GM19328 (cell line): ENCODE data around the gene PKN1.
A peak's percentile ranks its signal among the peaks of the same experiment; 100 is the strongest.

Experiments
- ATAC-seq: cut with Tn5 transposase; IDR thresholded peaks from one replicate; pipeline ENCODE4 v1.9.1; 2021; ENCODE audit warnings: mild to moderate bottlenecking, moderate library complexity; ENCODE audit not compliant: unreplicated experiment

Gene PKN1

DNA sequence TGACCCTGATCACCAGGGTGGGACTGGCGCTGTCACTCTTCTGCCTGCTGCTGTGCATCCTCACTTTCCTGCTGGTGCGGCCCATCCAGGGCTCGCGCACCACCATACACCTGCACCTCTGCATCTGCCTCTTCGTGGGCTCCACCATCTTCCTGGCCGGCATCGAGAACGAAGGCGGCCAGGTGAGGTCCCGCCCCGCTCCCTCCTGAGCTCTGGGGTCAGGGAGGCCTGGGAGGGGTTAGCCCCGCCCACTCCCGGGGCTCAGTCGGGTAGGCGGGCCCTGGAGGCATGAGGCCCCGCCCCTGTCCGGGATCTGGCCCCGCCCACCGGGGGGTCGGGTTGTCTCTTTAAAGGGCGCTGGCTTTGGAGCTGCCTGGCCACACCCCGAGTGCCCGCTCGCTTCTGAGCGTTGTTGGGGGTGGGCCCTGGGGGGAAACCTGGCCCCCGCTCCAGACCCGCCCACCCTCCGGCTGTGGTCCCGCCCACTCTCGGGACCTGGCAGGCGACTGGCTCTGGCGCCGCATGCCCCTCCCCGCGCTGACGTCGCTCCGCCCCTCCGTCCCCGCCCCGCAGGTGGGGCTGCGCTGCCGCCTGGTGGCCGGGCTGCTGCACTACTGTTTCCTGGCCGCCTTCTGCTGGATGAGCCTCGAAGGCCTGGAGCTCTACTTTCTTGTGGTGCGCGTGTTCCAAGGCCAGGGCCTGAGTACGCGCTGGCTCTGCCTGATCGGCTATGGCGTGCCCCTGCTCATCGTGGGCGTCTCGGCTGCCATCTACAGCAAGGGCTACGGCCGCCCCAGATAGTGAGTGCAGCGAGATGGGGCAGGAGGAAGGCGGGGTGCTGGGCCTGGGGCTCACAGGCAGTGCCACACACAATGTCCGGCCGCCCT, 27.1 kb upstream of the PKN1 start:
- ATAC-seq = no peak

DNA sequence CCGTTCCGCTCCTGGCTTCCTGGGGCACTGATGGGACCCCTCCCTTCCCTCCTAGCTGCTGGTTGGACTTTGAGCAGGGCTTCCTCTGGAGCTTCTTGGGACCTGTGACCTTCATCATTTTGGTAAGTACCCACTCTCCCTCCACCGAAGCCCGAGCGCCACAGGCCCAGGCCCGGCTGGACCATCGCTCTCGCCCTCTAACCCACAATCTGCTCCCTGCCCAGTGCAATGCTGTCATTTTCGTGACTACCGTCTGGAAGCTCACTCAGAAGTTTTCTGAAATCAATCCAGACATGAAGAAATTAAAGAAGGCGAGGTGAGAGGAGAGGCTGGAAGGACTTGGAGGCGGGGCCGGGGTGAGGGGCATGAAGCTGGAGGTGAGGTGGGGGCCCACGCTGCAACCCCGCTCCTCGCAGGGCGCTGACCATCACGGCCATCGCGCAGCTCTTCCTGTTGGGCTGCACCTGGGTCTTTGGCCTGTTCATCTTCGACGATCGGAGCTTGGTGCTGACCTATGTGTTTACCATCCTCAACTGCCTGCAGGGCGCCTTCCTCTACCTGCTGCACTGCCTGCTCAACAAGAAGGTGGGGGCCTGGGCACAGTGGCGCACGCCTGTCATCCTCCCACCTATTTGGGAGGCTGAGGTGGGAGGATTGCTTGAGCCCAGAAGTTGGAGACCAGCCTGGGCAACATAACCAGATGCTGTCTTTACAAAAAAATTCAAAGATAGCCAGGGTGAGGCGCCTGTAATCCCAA, 26.3 kb upstream of the PKN1 start:
- ATAC-seq = no peak

DNA sequence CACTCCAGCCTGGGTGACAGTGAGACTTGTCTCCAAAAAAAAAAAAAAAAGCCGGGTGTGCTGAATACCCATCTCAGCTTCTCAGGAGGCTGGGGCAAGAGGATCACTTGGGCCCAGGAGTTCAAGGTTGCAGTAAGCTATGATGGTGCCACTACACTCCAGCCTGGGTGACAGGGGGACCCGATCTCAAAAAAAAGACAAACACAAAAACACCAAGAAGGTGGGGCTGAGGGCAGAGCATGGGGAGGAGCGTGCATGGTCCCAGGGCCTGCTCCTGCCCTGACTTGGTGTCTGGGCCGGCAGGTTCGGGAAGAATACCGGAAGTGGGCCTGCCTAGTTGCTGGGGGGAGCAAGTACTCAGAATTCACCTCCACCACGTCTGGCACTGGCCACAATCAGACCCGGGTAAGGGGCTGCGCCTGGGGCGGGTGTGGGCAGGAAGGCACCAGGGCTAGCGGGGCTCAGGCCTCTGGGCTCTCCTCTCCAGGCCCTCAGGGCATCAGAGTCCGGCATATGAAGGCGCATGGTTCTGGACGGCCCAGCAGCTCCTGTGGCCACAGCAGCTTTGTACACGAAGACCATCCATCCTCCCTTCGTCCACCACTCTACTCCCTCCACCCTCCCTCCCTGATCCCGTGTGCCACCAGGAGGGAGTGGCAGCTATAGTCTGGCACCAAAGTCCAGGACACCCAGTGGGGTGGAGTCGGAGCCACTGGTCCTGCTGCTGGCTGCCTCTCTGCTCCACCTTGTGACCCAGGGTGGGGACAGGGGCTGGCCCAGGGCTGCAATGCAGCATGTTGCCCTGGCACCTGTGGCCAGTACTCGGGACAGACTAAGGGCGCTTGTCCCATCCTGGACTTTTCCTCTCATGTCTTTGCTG, 25.3 kb upstream of the PKN1 start:
- no peak for ATAC-seq

DNA sequence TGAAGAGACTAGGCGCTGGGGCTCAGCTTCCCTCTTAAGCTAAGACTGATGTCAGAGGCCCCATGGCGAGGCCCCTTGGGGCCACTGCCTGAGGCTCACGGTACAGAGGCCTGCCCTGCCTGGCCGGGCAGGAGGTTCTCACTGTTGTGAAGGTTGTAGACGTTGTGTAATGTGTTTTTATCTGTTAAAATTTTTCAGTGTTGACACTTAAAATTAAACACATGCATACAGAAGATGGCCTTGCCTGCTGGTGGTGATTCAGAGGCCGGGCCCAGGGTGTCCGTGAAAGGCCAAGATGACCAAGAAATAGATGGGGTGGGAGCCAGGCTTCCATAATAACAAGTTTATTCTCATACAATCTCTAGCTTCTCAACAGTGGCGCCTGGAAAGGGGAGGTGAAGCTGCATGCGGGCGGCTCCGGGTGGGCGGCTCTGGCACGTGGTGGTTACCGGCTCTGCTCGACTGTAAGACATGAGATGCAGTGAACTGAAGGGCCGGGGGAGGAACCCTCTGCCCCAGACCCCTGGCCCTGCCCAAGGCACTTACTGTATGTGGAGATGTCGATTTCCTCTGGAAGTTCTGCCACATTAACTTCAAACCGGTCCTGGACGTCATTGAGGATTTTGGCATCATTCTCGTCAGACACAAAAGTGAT, 24.5 kb upstream of the PKN1 start:
- ATAC-seq = no peak

DNA sequence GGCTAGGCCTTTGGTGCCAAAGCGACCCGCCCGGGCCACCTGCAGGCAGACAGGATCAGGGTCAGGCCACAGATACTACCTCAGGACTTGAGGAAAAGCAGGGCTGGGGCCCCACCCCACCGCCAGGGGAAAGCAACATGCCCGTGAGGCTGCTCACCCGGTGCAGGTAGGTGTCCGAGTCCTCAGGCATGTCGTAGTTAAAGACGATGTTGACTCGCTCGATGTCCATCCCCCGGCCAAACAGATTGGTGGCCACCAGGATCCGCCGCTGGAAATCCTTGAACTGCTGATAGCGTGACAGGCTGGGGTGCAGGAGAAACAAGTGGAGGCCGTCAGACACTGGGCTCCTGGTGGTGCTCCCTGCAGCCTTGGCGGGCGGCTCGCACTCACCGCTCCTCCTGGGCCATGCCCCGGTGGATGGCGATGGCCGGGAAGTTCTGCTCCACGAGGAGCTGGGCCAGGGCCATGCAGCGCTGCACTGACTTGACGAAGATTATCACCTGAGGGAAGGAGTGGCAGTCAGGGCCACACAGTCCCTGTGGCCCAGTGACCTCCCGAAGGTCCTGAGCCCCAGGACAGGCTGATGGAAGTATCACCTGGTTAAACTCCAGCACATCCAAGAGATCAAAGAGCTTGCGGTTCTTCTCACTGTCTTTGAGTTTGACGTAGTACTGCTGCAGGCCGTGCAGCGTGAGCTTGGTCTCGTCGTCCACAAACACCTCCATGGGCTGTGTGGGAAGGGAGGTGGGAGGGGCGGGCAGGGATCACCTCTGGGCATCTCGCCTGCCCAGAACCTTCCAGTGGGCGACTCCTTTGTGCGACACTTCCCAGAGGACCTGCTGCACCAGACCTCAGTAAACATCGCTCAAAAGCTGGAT, 23.7 kb upstream of the PKN1 start:
- ATAC-seq = no peak

DNA sequence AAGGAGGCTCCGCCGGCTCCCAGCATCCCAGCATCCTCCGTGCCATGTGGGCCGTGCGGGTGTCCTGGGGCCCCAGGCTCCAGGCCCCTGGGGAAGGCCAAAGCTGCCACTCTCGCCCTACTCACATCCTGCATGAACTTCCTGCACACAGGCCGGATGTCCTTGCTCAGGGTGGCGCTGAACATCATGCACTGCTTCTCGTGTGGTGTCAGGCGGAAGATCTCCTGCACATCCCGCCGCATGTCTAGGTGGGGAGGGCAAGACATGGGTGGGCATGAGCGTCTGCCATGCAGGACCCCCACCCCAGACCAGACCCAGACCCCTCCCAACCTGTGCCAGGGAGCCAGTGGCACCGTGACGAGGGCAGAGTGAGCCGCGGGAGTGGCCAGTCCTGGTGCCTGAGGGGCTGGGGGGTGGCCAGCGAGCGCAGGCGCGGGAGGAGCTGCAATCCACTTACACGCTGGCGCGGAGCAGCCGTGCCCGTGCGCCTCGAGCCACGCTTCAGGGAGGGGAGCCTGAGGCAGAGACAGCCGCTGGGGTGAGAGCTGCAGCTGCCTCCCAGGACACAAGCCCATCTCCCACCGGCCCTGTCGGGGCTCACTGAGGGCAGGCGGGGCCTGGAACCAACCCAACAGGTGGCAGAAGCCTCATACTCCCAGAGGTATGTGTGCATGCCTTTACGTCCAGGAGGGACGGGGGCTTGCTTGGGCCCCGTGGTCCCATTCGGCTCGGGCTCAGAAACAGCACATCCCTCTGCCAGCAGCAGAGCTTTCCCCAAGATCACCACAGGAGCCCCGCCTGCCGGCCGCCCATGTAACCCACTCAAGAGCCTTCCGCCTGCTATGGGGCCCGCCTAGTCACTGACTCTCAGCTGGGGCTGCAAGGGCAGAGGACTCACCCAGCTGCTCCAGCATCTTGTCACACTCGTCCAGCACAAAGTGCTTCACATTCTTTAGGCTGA, 22.7 kb upstream of the PKN1 start:
- ATAC-seq = no peak

DNA sequence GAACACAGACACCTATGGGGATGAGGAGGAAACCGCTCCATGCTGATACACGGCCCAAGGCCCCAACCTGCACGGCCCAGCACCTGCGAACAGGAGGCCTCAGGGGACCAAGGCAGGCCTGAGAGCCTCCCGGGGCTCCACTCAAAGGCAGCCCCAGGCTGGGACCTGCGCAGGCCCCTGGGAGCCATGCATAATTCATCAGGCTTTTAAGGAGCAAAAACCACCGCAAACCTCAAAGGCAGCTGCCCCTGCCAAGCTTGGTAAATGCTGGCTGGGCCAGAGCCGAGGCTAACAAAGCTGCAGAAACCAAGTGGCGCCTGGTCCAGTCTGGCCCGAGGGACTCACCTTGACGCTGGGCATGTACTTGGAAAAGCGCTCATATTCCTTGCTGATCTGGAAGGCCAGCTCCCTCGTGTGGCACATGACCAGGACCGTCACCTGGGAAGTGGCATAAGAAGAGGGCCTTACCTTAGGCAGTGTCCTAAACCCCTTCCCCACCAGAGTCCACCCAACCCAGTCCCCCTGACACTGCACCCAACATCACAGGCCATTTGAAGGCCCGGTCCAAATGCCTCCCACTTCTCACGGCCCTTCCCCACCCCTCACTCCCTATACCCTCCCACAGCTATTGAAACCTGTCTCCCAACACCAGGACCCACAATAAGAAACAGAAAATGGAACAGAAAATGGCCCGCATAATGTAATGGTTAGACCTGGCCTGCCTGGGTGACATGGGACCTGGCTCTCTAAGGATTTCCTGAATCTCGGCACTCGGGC, 21.8 kb upstream of the PKN1 start:
- ATAC-seq = no peak

DNA sequence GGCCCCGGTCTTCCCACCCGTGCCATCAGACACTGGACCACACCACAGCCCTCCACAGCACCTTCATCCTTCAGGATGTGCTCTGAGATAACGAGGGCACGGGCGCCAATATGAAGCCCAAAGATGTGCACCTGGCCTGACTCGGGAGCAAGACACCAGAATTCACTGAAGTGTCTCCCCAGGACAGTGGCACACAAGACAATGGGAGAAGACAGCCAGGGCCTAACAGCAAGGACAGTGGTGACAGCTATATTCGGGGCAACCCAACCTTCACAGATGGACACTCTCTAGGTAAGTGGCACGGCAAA, 21.2 kb upstream of the PKN1 start:
- no peak for ATAC-seq

DNA sequence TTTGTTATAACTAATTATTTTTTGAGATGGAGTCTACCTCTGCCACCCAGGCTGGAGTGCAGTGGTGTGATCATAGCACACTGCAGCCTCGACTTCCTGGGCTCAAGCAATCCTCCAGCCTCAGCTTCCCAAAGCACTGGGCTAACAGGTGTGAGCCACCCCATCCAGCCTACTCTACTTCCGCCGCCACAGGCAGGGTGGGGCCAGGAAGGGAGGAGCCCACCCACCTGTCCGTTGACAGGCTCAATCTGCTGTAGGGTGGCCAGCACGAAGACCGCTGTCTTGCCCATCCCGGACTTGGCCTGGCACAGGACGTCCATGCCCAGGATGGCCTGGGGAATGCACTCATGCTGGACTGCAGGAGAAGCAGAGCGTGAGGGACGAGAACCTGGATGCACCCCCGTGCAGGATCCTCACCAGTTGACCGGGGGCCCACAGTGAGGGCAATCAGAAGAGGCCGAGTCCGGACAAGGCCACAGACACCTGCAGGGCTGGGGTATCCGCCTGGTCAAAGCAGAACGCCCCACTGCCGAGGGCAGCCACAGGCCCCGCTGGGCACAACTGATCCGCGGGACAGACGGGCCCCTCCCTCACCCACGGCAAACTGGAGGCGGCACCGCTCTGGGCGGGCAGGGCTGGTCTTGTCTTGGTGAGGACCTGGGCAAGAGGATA, 20.6 kb upstream of the PKN1 start:
- no peak for ATAC-seq

DNA sequence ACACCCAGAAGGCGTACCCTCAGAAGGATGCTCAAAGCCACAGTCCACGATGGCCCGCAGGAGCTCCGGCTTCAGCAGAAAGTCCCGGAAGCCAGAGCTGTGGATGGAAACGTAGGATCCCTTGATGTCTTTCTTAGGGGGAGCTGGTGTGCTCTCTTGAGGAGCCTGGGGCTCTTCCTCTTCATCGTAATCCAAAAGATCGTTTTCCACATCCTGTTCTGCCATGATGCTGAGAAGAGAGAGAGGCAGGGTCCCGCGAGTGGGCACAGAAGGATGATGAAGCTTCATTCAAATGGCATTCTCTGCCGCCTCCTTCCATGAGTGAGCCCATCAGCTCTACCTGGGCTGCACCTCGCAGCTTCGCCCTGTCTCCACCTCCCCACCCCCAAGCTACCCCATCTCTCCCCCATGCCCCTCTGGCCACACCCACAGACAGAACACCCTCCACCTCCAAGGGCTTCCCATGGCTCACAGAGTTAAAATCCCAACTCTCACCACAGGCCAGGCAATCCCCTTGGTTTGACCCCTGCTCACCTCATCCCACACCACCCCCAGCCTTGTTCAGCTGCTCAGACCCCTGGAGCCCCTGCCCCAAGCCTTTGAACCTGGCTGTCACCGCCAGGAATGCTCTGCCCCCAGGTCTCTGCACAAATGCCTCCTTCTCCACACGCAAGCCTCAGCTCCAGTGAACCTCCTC, 20.0 kb upstream of the PKN1 start:
- no peak for ATAC-seq

DNA sequence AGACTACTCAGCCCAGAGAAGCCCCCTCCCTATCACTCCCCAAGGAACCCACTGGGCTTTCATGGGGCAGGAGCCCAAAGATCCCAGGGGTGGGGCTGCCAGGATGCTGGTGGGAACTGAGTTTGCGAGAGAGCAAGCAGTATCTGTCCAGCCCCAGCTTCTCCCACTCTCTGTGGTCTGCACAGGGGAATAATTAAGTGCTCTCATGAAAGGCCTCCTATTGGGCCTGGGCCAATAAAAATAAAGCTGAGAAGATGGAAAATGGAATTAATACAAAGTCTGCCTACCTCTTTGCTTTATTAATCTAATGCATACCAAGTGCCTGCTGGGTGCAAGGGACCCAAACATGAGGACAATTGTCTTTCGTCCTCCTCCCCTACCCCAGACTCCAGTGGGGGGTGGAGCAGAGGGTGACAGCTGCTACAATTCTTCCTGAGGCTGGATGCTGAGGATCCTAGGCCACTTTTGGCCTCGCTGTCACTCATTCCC, 19.4 kb upstream of the PKN1 start:
- no peak for ATAC-seq

DNA sequence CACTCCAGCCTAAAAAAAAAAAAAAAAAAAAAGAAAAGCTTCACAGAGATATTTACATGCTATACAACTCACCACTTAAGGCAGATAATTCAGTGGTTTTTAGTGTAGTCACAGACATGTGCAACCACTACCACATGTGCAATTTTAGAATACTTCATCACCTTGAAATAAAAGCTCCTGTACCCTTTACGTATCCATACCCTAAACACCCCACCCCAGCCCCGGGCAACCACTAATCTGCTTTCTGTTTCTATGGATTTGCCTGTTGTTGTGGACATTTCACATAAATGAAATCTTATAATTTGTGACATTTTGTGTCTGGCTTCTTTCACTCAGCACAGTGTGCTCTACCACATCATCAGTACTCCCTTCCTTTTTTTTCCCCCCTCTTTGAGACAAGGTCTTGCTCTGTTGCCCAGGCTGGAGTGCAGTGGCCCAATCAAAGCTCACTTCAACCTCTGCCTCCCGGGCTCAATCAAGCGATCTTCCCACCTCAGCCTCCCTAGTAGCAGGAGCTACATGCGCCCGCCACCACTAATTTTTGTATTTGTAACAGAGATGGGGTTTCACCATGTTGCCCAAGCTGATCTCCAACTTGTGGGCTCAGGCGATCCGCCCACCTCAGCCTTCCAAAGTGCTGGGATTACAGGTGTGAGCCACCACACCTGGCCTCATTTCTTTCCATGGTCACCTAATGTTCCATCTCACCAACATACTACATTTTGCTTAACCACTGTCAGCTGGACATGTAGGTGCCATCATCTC, 18.0 kb upstream of the PKN1 start:
- ATAC-seq = no peak

DNA sequence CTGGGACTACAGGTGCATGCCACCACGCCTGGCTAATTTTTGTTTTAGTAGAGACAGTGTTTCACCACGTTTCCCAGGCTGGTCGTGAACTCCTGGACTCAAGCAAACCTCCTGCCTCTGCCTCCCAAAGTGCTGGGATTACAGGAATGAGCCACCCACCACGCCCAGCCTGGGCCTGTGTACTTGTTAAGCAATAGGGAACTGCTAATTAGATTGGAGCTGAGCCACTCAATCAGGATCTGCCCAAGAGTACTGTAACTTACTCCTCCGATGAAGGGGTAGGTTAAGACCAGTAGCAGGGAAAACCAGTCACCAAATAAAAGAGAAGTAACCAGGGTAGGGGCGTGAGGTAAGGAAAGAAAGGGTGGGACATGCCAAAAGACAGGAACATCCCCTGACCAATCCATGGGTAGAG, 16.3 kb upstream of the PKN1 start:
- no peak for ATAC-seq

DNA sequence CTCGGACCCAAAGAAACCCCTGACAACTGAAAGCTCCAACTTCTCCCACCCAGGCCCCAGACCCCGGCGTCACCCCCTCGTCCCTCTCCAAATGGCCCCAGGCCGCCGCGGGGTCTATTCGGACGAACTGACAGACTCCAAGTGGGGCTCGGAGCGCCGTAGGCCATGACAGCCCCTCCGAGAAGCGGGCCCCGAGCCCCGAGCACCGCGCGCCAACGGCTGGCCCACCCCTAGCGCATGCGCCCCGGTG, 14.3 kb upstream of the PKN1 start:
- ATAC-seq = no peak

DNA sequence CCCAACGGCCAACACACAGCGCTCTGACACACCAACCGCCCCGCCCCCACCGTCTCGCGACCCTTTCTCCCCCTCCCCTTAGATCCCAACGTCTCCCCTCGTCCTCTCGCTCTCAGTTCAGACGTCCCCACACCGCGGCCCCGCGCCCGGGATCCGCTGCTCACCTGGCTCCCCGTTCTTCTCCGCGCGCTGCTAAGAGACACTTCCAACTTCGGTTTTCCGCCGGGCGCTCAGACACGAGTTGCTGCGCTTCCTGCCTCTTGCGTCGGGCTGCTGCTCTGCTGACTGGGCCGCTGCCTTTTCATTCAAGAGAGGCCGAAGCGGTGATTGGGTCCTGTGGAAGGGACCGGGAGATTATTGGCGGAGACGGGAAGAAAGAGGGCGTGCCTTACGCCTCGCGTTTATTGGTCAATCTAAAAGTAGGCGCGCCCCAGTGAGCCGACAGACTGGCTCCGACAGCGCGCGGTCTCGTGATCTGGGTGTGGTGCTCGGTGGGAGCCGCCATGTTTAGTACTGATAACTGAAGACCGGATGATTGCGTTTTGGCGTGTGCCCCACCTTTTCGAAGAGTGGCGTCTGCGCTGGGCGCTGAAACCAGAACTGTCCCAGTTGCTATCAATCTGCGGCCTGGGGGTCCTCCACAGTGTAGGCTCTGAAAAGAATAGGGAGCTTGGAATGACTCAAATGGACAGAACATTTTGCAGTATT, 13.8 kb upstream of the PKN1 start, which contains the start of gene DDX39A:
TSS of gene DDX39A (minus strand) at position 236 of the 708 bp plus-strand sequence. CDS start 6,121 bp downstream, outside the sequence.
- ATAC-seq = peak; percentile 92
